C1 segment of cervical spinal cord (tissue), 14 donors: ENCODE data around the gene PPIE.
A peak's percentile ranks its signal among the peaks of the same experiment; 100 is the strongest.
"Not testable (repeated sequence)": the region's sequence is repeated elsewhere in the genome, so short reads cannot be mapped to it uniquely, and the experiment has no call there.

ENCODE experiments used
- DNase-seq, 14 donors: peaks; one replicate each; lab custom pipeline; 2025; lab: John Stamatoyannopoulos, UW

Gene PPIE

GRCh38 chr1:39758556-39759435 is 20.1 kb downstream of the PPIE start:
- DNase-seq: no peak

GRCh38 chr1:39759436-39759726 is 20.7 kb downstream of the PPIE start:
- no peak for DNase-seq

GRCh38 chr1:39760074-39761008 is 21.7 kb downstream of the PPIE start:
- DNase-seq: no peak

GRCh38 chr1:39761016-39761415 is 22.3 kb downstream of the PPIE start:
- DNase-seq: no peak

GRCh38 chr1:39761557-39762260 is 23.0 kb downstream of the PPIE start:
- DNase-seq: no peak

- no peak for DNase-seq
Observed at GRCh38 chr1:39762550-39763540, 24.2 kb downstream of the PPIE start.

GRCh38 chr1:39763619-39764374 is 25.1 kb downstream of the PPIE start:
- DNase-seq: not testable (repeated sequence)

- not testable (repeated sequence) for DNase-seq
Observed at GRCh38 chr1:39764512-39764911, 25.8 kb downstream of the PPIE start.

- not testable (repeated sequence) for DNase-seq
Observed at GRCh38 chr1:39766466-39766865, 27.8 kb downstream of the PPIE start.

GRCh38 chr1:39769502-39769901 is 30.8 kb downstream of the PPIE start:
- DNase-seq: not testable (repeated sequence)

- DNase-seq: not testable (repeated sequence)
Observed at GRCh38 chr1:39770100-39771021, 31.7 kb downstream of the PPIE start.

- peak in 1 of 14 donors; percentile 9 for DNase-seq
Observed at GRCh38 chr1:39771022-39771532, 32.4 kb downstream of the PPIE start, which contains the start of gene OXCT2. Gene OXCT2, minus strand, starts transcription at chr1:39771348. Its CDS starts 93 bp downstream, at chr1:39771255.

GRCh38 chr1:39773369-39773979 is 34.8 kb downstream of the PPIE start:
- DNase-seq: not testable (repeated sequence)

GRCh38 chr1:39775141-39775540 is 36.5 kb downstream of the PPIE start:
- not testable (repeated sequence) for DNase-seq

GRCh38 chr1:39775676-39776399 is 37.2 kb downstream of the PPIE start:
- DNase-seq: not testable (repeated sequence)

- no peak for DNase-seq
Observed at GRCh38 chr1:39776400-39776713, 37.7 kb downstream of the PPIE start.

- DNase-seq: no peak
Observed at GRCh38 chr1:39776886-39777285, 38.2 kb downstream of the PPIE start.
